C1 segment of cervical spinal cord (tissue), 14 donors: Measurements from ENCODE around the gene PRDM10.

Experiments
- DNase-seq, 14 donors: peaks; one replicate each; lab custom pipeline; 2025; lab: John Stamatoyannopoulos, UW

Gene PRDM10

GRCh38 chr11:129947474-129947873 lies 55.2 kb downstream of the PRDM10 start:
- DNase-seq = no peak

GRCh38 chr11:129946965-129947364 lies 55.7 kb downstream of the PRDM10 start:
- no peak for DNase-seq

GRCh38 chr11:129946256-129946655 lies 56.4 kb downstream of the PRDM10 start:
- no peak for DNase-seq

GRCh38 chr11:129945373-129945772 lies 57.3 kb downstream of the PRDM10 start:
- no peak for DNase-seq

- DNase-seq = no peak
Observed at GRCh38 chr11:129944696-129945095, 57.9 kb downstream of the PRDM10 start.

GRCh38 chr11:129943036-129943435 lies 59.6 kb downstream of the PRDM10 start:
- DNase-seq = no peak

GRCh38 chr11:129939510-129939909 lies 63.1 kb downstream of the PRDM10 start:
- no peak for DNase-seq

- DNase-seq = no peak
Observed at GRCh38 chr11:129938764-129939163, 63.9 kb downstream of the PRDM10 start.

- DNase-seq = peak in 1 of 14 donors; percentile 38
Observed at GRCh38 chr11:129937592-129938238, 64.9 kb downstream of the PRDM10 start.

- DNase-seq = no peak
Observed at GRCh38 chr11:129935723-129936122, 66.9 kb downstream of the PRDM10 start.

- DNase-seq = no peak
Observed at GRCh38 chr11:129933891-129934290, 68.7 kb downstream of the PRDM10 start.

- no peak for DNase-seq
Observed at GRCh38 chr11:129933262-129933661, 69.4 kb downstream of the PRDM10 start.

- DNase-seq = no peak
Observed at GRCh38 chr11:129932381-129933067, 70.1 kb downstream of the PRDM10 start.

GRCh38 chr11:129930743-129931142 lies 71.9 kb downstream of the PRDM10 start:
- peak in 1 of 14 donors; percentile 36 for DNase-seq

- DNase-seq = peak in 1 of 14 donors; percentile 63
Observed at GRCh38 chr11:129930296-129930695, 72.3 kb downstream of the PRDM10 start.

GRCh38 chr11:129929721-129930120 lies 72.9 kb downstream of the PRDM10 start:
- DNase-seq = no peak

- DNase-seq = peak in 1 of 14 donors; percentile 25
Observed at GRCh38 chr11:129928923-129929692, 73.5 kb downstream of the PRDM10 start.

- DNase-seq = no peak
Observed at GRCh38 chr11:129922674-129923073, 80.0 kb downstream of the PRDM10 start.

GRCh38 chr11:129918361-129918760 lies 84.3 kb downstream of the PRDM10 start:
- DNase-seq = no peak

- no peak for DNase-seq
Observed at GRCh38 chr11:129917231-129917630, 85.4 kb downstream of the PRDM10 start.

- DNase-seq = no peak
Observed at GRCh38 chr11:129911298-129911697, 91.3 kb downstream of the PRDM10 start.

GRCh38 chr11:129910360-129910759 lies 92.3 kb downstream of the PRDM10 start:
- no peak for DNase-seq

GRCh38 chr11:129905402-129905801 lies 97.2 kb downstream of the PRDM10 start:
- DNase-seq = no peak
